Stimulated activated naive B cell treated with anti-CD40 and anti-IgM and Interleukin-4, amounts not matched to agents 10 μg/mL and 1 μg/mL and 100 μg/mL, for 72 hours (primary cell): ENCODE data around the gene SLC19A2.
"Not testable (repeated sequence)": the region's sequence is repeated elsewhere in the genome, so short reads cannot be mapped to it uniquely, and the experiment has no call there.

Experiments
- ATAC-seq, 2 donors: fragments of 150-1000 bp; cut with Tn5 transposase; replicated peaks; 2 replicates each; pipeline ENCODE4 v1.10.0; 2021; ENCODE audit warnings: moderate library complexity in 1 of 2
- DNase-seq: peaks from one replicate; pipeline ENCODE4 v3.0.0; 2021
- H3K27ac Mint-ChIP-seq: one replicate; pipeline ENCODE4 v1.8.0; 2022; ENCODE audit warnings: mild to moderate bottlenecking, mixed read lengths
- H3K27me3 Mint-ChIP-seq, 2 donors: one replicate each; pipeline ENCODE4 v1.8.0; 2022; ENCODE audit warnings: mixed read lengths in 2 of 2
- H3K36me3 Mint-ChIP-seq, 2 donors: one replicate each; pipeline ENCODE4 v1.8.0; 2022; ENCODE audit warnings: mixed read lengths in 2 of 2, mild to moderate bottlenecking in 1 of 2
- H3K4me1 Mint-ChIP-seq, 2 donors: one replicate each; pipeline ENCODE4 v1.8.0; 2022; ENCODE audit warnings: mixed read lengths in 2 of 2, mild to moderate bottlenecking in 1 of 2
- H3K4me3 Mint-ChIP-seq, 2 donors: one replicate each; pipeline ENCODE4 v1.8.0; 2022; ENCODE audit warnings: mild to moderate bottlenecking in 2 of 2, mixed read lengths in 2 of 2, moderate library complexity in 1 of 2
- H3K9me3 Mint-ChIP-seq, 2 donors: one replicate each; pipeline ENCODE4 v1.8.0; 2022; ENCODE audit warnings: mixed read lengths in 2 of 2, mild to moderate bottlenecking in 1 of 2

SLC19A2 gene

GRCh38 chr1:169485431-169486280 is at the start of gene SLC19A2:
SLC19A2 (minus strand) TSS chr1:169485944; CDS start chr1:169485766, 178 bp downstream.
- H3K9me3 Mint-ChIP-seq = no peaks in the 10 kb centered on the region
- H3K4me1 Mint-ChIP-seq = peaks cover 23 to 44% of the 10 kb centered on the region in 2 donors

GRCh38 chr1:169534653-169535052 is 48.9 kb upstream of the SLC19A2 start:
- Mint-ChIP-seq H3K27ac (no peak overlapping the region), H3K4me1 (peaks cover 2 to 10% of the 10 kb centered on the region in 2 donors), H3K9me3 (no peaks in the 10 kb centered on the region), H3K36me3 (peaks cover 0 to 2% of the 10 kb centered on the region in 2 donors), H3K27me3 (peaks cover 0 to 10% of the 10 kb centered on the region in 2 donors), H3K4me3 (no peak overlapping the region)
- no peak for ATAC-seq
- DNase-seq = no peak

More at GRCh38 chr1:169485431-169486280, at the start of gene SLC19A2:
- Mint-ChIP-seq H3K27ac (peak within 1 kb of the TSS; percentile 94), H3K36me3 (peaks cover 0 to 9% of the 10 kb centered on the region in 2 donors), H3K4me3 (peak within 1 kb of the TSS; percentile 86 to 91), H3K27me3 (peaks cover 0 to 5% of the 10 kb centered on the region in 2 donors)
- ATAC-seq (peak; percentile 97 to 98), DNase-seq (peak; percentile 94)

- H3K27me3 Mint-ChIP-seq = peaks cover 0 to 19% of the 10 kb centered on the region in 2 donors
These were observed 47.9 kb upstream of the SLC19A2 start for GRCh38 chr1:169533528-169534190.

GRCh38 chr1:169530448-169530847 is 44.7 kb upstream of the SLC19A2 start:
- Mint-ChIP-seq H3K27me3 (peaks cover 0 to 20% of the 10 kb centered on the region in 2 donors), H3K36me3 (peaks cover 0 to 2% of the 10 kb centered on the region in 2 donors), H3K9me3 (no peaks in the 10 kb centered on the region), H3K4me1 (peaks cover 8 to 17% of the 10 kb centered on the region in 2 donors), H3K4me3 (no peak overlapping the region), H3K27ac (no peak overlapping the region)
- no peak for DNase-seq
- ATAC-seq = no peak

More at GRCh38 chr1:169533528-169534190, 47.9 kb upstream of the SLC19A2 start:
- not testable (repeated sequence) for H3K9me3 Mint-ChIP-seq, H3K4me3 Mint-ChIP-seq, H3K27ac Mint-ChIP-seq, DNase-seq, H3K36me3 Mint-ChIP-seq, H3K4me1 Mint-ChIP-seq
- ATAC-seq = peak; percentile 38 to 54

- Mint-ChIP-seq H3K36me3 (peaks cover 0 to 2% of the 10 kb centered on the region in 2 donors), H3K27me3 (peaks cover 0 to 12% of the 10 kb centered on the region in 2 donors), H3K9me3 (no peaks in the 10 kb centered on the region), H3K4me3 (no peak overlapping the region), H3K4me1 (peaks cover 8 to 17% of the 10 kb centered on the region in 2 donors), H3K27ac (no peak overlapping the region)
- ATAC-seq (no peak), DNase-seq (no peak)
These were observed 43.4 kb upstream of the SLC19A2 start for GRCh38 chr1:169529068-169529642.

GRCh38 chr1:169528215-169529067 is 42.7 kb upstream of the SLC19A2 start:
- Mint-ChIP-seq H3K4me1 (peaks cover 6 to 10% of the 10 kb centered on the region in 2 donors), H3K27me3 (peaks cover 0 to 10% of the 10 kb centered on the region in 2 donors), H3K36me3 (peaks cover 0 to 2% of the 10 kb centered on the region in 2 donors), H3K9me3 (no peaks in the 10 kb centered on the region), H3K4me3 (no peak overlapping the region), H3K27ac (peak overlapping the region; percentile 14)
- no peak for DNase-seq
- ATAC-seq = no peak

- Mint-ChIP-seq H3K4me1 (peaks cover 6 to 7% of the 10 kb centered on the region in 2 donors), H3K27ac (peak overlapping the region; percentile 14), H3K9me3 (no peaks in the 10 kb centered on the region), H3K4me3 (no peak overlapping the region), H3K27me3 (peaks cover 0 to 10% of the 10 kb centered on the region in 2 donors), H3K36me3 (no peaks in the 10 kb centered on the region)
- ATAC-seq (no peak), DNase-seq (no peak)
These were observed 41.9 kb upstream of the SLC19A2 start for GRCh38 chr1:169527451-169528214.

- H3K27ac Mint-ChIP-seq = no peak overlapping the region
- no peaks in the 10 kb centered on the region for H3K9me3 Mint-ChIP-seq
- ATAC-seq (no peak), DNase-seq (no peak)
- H3K27me3 Mint-ChIP-seq = peaks cover 0 to 10% of the 10 kb centered on the region in 2 donors
- H3K36me3 Mint-ChIP-seq = no peaks in the 10 kb centered on the region
- H3K4me1 Mint-ChIP-seq = peaks cover 6 to 7% of the 10 kb centered on the region in 2 donors
- no peak overlapping the region for H3K4me3 Mint-ChIP-seq
These were observed 41.3 kb upstream of the SLC19A2 start for GRCh38 chr1:169527001-169527400.

- H3K27me3 Mint-ChIP-seq = peaks cover 0 to 10% of the 10 kb centered on the region in 2 donors
- no peak overlapping the region for H3K4me3 Mint-ChIP-seq
- DNase-seq (no peak), ATAC-seq (no peak)
- no peaks in the 10 kb centered on the region for H3K36me3 Mint-ChIP-seq
- H3K4me1 Mint-ChIP-seq = peaks cover 6 to 7% of the 10 kb centered on the region in 2 donors
- H3K9me3 Mint-ChIP-seq = no peaks in the 10 kb centered on the region
- no peak overlapping the region for H3K27ac Mint-ChIP-seq
These were observed 40.5 kb upstream of the SLC19A2 start for GRCh38 chr1:169526120-169526832.

- Mint-ChIP-seq H3K4me1 (peaks cover 6 to 7% of the 10 kb centered on the region in 2 donors), H3K4me3 (no peak overlapping the region), H3K36me3 (no peaks in the 10 kb centered on the region), H3K27ac (no peak overlapping the region), H3K27me3 (peaks cover 0 to 10% of the 10 kb centered on the region in 2 donors), H3K9me3 (no peaks in the 10 kb centered on the region)
- ATAC-seq (no peak), DNase-seq (no peak)
These were observed 39.6 kb upstream of the SLC19A2 start for GRCh38 chr1:169525391-169525790.

GRCh38 chr1:169523904-169524303 is 38.2 kb upstream of the SLC19A2 start:
- H3K4me3 Mint-ChIP-seq = no peak overlapping the region
- DNase-seq (no peak), ATAC-seq (no peak)
- H3K9me3 Mint-ChIP-seq = no peaks in the 10 kb centered on the region
- H3K4me1 Mint-ChIP-seq = peaks cover 5 to 7% of the 10 kb centered on the region in 2 donors
- H3K27me3 Mint-ChIP-seq = peaks cover 0 to 3% of the 10 kb centered on the region in 2 donors
- H3K27ac Mint-ChIP-seq = no peak overlapping the region
- no peaks in the 10 kb centered on the region for H3K36me3 Mint-ChIP-seq

GRCh38 chr1:169521226-169521625 is 35.5 kb upstream of the SLC19A2 start:
- no peak for DNase-seq
- ATAC-seq = no peak
- no peak overlapping the region for H3K27ac Mint-ChIP-seq
- no peaks in the 10 kb centered on the region for H3K36me3 Mint-ChIP-seq
- H3K27me3 Mint-ChIP-seq = no peaks in the 10 kb centered on the region
- H3K4me3 Mint-ChIP-seq = no peak overlapping the region
- H3K4me1 Mint-ChIP-seq = no peaks in the 10 kb centered on the region
- H3K9me3 Mint-ChIP-seq = no peaks in the 10 kb centered on the region
